ENCODE measurements around the gene SLC22A2. TPM values are rescaled to one million over a fixed set of nuclear protein-coding genes. Genes with fewer than 3 reads are reported as not detected.

Gene SLC22A2
- total and polyA plus RNA-seq, 2 of the 13 experiments (the other 11 are each of a cell fraction or from before 2014, with no cell fraction given), result not detected

- TF ChIP-seq POGK (CRISPR knock-in tag; conservative IDR thresholded peaks at IDR 0.05), result no peak
- no peak for TF ChIP-seq ZNF761 (CRISPR knock-in tag; conservative IDR thresholded peaks at IDR 0.05)
- no peak for TF ChIP-seq BCL6 (CRISPR knock-in tag; IDR thresholded peaks at IDR 0.05)
- no peak for TF ChIP-seq ZNF333 (CRISPR knock-in tag; IDR thresholded peaks at IDR 0.05; ENCODE audit: borderline replicate concordance)
- TF ChIP-seq, protein P1, sequence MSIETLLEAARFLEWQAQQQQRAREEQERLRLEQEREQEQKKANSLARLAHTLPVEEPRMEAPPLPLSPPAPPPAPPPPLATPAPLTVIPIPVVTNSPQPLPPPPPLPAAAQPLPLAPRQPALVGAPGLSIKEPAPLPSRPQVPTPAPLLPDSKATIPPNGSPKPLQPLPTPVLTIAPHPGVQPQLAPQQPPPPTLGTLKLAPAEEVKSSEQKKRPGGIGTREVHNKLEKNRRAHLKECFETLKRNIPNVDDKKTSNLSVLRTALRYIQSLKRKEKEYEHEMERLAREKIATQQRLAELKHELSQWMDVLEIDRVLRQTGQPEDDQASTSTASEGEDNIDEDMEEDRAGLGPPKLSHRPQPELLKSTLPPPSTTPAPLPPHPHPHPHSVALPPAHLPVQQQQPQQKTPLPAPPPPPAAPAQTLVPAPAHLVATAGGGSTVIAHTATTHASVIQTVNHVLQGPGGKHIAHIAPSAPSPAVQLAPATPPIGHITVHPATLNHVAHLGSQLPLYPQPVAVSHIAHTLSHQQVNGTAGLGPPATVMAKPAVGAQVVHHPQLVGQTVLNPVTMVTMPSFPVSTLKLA (IDR thresholded peaks at IDR 0.05), result no peak
- TF ChIP-seq NR2F1 (CRISPR knock-in tag; IDR thresholded peaks at IDR 0.05), result peak; percentile 68 to 71; a peak in 3 of 4 replicates
- peak; percentile 44; the same call in 1 of the 2 replicates for TF ChIP-seq RARA (CRISPR knock-in tag; IDR thresholded peaks at IDR 0.05)
- TF ChIP-seq NCOA5 (CRISPR knock-in tag; IDR thresholded peaks at IDR 0.05), result no peak
- no peak for TF ChIP-seq HBP1 (CRISPR knock-in tag; IDR thresholded peaks at IDR 0.05; ENCODE audit: low read depth)
- TF ChIP-seq CHD2 (IDR thresholded peaks at IDR 0.05; ENCODE audit: low read depth, low read length), result no peak
- TF ChIP-seq ARID5B (CRISPR knock-in tag; IDR thresholded peaks at IDR 0.05), result peak; percentile 32; the same call in 1 of the 2 replicates
- TF ChIP-seq TFDP2 (CRISPR knock-in tag; IDR thresholded peaks at IDR 0.05), result no peak
- no peak for TF ChIP-seq AKAP8 (CRISPR knock-in tag; IDR thresholded peaks at IDR 0.05)
- TF ChIP-seq ZBTB1 (CRISPR knock-in tag; IDR thresholded peaks at IDR 0.05; ENCODE audit: borderline replicate concordance), result no peak
- no peak for TF ChIP-seq MAZ (IDR thresholded peaks at IDR 0.05; ENCODE audit: borderline replicate concordance, low read depth, low read length)
- no peak for TF ChIP-seq MAZ (CRISPR knock-in tag; IDR thresholded peaks at IDR 0.05; ENCODE audit: low read depth)
- no peak for TF ChIP-seq NR2F6 (IDR thresholded peaks at IDR 0.05)
- TF ChIP-seq NR2F6 (CRISPR knock-in tag; IDR thresholded peaks at IDR 0.05), result no peak
- TF ChIP-seq PAWR (CRISPR knock-in tag; IDR thresholded peaks at IDR 0.05; ENCODE audit: borderline replicate concordance), result no peak
- TF ChIP-seq MTF2 (CRISPR knock-in tag; IDR thresholded peaks at IDR 0.05; ENCODE audit: borderline replicate concordance), result no peak
- TF ChIP-seq FOXO1 (CRISPR knock-in tag; IDR thresholded peaks at IDR 0.05), result no peak; the same call in 1 of the 2 replicates
- TF ChIP-seq MAX (IDR thresholded peaks at IDR 0.05), result no peak
Measured at GRCh38 chr6:160253714-160254113, 4.9 kb downstream of the SLC22A2 start (continued).

Data from HepG2 (cell line).